GM21825 (cell line): ENCODE measurements around the gene CNTN5.
"Not testable (repeated sequence)": the region's sequence is repeated elsewhere in the genome, so short reads cannot be mapped to it uniquely, and the experiment has no call there.

Source experiments
- ATAC-seq: cut with Tn5 transposase; IDR thresholded peaks from one replicate; pipeline ENCODE4 v1.9.1; 2021; ENCODE audit warnings: mild to moderate bottlenecking, moderate library complexity; ENCODE audit not compliant: unreplicated experiment

CNTN5 gene

DNA sequence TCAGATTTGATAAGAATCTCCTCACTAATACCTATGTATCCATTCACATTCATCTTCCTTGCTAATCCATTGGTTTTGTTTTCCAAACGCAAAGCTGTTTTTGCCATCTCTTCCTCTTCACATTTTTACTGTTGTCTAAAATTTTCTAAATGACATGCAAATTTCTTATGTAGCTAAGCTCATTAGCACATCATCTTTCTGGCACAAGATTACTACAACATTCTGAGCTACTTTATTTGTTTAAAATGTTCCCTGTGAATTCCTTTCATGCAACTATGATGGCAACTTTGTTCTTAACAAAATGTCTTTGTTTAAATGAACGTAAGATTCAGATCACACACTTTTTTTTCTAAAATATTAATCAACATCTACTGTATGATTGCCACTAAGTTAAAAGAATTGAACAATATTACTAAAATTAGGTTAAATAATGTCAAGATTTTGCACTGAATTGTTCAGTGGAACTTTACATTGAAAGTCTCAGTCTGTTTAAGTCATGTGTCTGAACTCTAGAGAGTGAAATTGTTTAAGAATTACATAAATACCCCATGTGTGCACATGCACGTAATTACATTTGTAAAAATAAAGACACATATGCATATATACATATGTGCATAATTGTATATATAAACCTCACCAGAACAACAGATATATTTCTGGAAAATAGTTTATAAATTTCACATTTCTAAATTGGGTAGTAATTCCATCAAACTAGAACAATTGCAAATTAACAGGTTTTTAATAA, 688.4 kb downstream of the CNTN5 start:
- ATAC-seq, result no peak

DNA sequence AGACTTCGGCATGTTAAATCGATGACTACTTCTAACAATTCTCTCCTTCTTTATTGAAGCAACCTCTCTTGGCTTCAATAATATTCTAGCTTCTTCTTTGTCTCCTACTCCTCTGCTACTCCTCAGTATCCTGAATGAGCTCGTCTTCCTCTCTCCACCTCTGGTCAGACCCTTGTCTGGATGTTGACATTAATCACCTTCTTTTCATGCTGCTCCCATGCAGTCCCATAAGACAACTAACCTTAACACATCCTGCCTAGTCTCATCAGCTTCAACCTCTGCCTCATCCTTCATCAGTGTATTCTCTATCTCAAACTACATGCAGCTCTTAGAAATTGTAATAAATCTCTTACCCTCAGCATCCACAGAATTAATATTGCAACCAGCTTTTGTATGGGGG, 695.6 kb downstream of the CNTN5 start:
- ATAC-seq, result no peak

DNA sequence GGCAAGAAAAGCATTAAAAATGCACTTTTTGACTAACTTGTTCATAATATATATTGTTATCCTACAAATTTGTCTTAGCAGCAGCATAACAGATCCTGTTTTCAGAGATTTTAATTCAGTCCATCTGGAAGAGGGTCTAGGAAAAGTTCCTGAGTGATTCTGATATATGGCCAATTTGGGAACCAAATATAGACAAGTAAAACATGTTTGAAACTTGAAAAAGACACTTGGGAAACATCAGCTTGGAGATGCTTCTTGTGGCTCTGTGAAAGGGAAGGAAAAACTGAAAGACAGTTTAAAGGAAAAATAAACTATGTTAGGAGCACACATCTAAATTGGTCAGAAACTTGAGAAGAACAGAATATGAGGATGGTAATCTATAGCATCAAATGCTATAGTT, 697.5 kb downstream of the CNTN5 start:
- no peak for ATAC-seq

DNA sequence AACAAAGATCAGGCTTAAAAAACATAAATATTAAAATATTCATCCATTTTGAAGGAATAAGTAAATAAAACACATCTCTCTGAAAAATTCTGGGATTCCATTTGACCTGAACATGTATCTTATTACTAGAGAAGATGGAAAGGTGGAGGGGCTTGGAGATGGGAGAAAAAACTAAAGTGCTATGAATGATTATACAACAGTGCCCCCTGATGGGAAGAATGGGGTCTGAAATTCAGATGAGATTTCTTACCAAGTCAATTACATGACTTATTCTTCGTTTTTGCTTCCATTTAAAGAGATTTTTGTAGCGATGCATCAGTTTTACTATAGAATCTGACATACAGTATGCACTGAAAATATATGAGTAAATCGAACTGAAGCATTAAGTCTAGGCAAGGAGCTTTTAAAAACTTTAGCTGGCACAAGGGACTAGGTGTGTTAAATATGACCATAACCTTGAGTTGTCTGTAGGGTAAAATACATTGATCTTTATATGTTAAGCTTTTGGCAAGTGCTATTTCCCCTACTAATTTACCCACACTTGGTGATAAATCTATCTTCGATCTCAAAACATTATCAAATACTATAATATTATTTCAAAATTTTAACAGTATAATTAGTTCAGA, 718.8 kb downstream of the CNTN5 start:
- no peak for ATAC-seq

DNA sequence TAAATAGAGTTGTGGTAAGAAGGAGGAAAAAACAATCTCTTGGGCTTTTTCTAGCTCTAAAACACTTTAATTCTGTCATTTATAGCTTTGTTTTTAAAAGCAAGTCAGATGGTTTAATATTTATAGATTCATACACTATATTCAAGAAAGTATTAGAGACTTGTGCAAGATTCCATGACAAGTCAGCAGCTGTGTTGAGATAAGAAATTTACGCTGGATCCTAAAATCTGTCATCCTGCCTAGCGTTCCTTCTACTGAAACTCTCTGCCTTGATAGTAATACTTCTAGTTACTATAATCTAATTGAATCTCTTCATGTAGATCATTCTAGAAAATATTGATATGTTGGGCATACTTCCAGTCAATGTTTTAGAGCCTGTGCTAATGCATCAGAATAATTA, 721.8 kb downstream of the CNTN5 start:
- no peak for ATAC-seq

GRCh38 chr11:99759787-99760186, 739.0 kb downstream of the CNTN5 start:
- no peak for ATAC-seq

DNA sequence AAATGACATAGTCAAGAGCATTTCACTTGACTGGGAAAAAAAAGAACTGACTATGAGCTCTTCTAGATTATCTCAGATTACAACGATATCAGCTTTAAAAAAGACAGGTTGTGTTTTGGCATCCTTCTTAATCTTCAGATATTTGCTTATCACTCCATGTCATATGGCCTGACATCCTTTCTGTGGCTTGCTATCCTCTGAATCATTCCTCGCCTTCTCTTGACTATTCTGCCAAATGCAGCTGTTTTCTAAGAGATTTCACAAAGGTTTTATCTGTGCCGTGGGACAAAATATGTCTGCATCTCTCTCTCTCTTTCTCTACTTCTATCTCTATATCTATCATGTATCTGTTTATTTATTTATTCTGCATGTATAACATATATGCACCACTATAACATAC, 746.1 kb downstream of the CNTN5 start:
- no peak for ATAC-seq

- ATAC-seq, result no peak
Measured at GRCh38 chr11:99773646-99774045, 752.9 kb downstream of the CNTN5 start.

DNA sequence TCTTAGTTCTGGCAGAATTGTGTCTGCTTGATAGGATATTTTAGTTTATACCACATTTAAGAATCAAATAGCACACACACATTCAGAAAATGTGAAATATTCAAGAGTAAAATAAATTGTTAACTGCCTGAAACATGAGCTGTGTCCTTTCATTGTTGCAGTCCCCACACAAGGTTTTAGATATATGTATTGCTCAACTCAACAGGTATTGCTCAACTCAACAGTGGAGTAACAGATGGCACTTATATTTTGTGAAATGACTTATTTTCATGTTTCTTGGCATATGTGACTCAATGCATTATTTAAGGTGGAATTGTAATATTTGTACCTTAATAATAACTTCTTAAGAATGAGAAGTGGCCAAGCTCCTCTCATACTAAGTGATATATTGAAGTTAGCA, 760.3 kb downstream of the CNTN5 start:
- no peak for ATAC-seq

GRCh38 chr11:99791354-99791753, 770.6 kb downstream of the CNTN5 start:
- ATAC-seq, result no peak

GRCh38 chr11:99795999-99796398, 775.2 kb downstream of the CNTN5 start:
- no peak for ATAC-seq

DNA sequence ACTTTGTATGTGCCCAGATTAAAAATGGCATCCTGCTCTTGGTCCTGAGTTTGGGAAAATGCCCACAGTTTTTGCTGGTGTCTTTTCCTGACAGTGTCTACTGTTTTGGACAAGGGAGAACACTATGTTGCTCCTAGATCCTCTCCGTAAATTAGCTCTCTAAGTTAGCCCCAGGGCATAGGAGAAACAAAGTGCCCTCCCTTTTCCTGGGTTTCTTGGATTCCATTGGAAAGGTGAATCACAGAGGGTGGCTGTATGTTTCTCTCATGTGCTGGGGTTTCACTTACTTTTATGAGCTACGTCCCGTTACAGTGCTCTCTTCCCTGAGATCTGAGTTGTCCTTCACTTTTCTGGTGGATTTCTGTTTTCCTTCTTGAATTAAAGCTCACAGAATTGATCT, 782.8 kb downstream of the CNTN5 start:
- ATAC-seq, result no peak

GRCh38 chr11:99812516-99812915, 791.8 kb downstream of the CNTN5 start:
- ATAC-seq, result no peak

- ATAC-seq, result no peak
Measured at GRCh38 chr11:99814021-99814420, 793.3 kb downstream of the CNTN5 start.

DNA sequence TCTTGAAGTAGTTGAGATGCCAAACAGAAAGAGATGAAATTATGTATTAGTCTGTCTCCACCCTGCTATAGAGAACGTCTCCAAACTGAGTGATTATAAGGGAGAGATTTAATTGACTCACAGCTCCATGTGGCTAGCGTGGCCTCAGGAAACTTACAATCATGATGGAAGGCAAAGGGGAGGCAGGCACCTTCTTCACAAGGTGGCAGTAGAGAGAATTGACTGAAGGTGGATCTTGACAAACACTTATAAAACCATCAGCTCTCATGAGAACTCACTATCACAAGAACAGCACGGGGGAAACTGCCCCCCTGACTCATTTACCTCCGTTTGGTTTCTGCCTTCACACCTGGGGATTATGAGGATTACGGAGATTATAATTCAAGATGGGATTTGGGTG, 794.0 kb downstream of the CNTN5 start:
- ATAC-seq, result no peak

- ATAC-seq, result no peak
Measured at GRCh38 chr11:99818991-99819390, 798.2 kb downstream of the CNTN5 start.

DNA sequence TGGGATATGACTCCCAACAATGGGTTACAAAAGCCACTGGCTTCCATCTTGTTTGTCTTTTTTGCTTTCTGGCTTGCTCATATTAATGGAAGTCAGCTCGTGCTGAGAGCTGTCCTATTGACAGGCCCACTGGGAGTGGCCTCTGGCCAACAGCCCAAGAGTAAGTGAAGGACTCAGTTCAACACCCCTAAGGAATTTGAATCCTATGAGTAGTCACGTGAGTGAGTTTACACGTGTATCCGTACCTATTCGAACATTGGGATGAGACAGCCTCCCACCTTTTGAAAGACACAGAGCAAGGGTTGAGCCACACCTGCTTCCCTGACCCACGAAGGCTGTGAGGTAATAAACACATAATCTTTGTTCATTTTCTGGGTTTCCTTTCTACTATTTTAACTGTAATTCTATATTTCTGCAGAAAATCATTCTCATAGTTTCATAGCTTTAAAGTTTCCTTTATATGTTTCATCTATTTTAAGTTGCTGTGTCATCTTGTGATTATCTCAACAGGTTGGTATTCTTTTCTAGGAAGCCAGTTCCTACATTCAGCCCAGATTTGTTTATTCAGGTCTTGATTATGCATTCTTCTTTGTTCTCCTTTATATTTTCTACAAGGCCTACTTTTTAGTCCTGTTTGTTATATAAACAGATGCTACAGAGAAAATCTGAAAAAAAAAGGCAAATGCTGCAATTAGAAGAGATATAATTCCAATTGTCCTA, 802.3 kb downstream of the CNTN5 start:
- no peak for ATAC-seq

DNA sequence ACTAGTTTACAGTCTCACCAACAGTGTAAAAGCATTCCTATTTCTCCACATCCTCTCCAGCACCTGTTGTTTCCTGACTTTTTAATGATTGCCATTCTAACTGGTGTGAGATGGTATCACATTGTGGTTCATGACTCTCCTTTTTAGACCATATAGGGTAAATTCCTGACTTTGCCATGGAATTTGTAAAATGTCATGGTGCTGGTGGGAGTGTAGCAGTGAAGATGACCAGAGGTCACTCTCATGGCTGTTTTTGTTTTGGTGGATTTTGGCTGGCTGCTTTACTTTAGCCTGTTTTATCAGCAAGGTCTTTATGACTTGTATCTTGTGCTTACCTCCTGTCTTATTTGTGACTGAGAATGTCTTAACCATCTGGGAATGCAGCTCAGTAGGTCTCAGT, 816.0 kb downstream of the CNTN5 start:
- ATAC-seq, result not testable (repeated sequence)

DNA sequence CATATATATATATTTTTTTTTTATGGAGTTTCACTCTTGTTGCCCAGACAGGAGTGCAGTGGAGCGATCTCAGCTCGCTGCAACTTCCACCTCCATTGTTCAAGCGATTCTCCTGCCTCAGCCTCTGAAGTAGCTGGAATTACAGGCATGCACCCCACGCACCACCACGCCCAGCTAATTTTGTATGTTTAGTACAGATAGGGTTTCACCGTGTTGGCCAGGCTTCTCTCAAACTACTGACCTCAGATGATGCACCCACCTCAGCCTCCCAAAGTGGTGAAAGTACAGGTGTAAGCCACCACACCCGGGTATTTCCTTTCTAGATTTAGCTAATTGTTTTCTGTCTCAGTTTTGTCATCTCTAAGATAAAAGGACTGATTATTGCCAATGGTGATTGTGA, 821.1 kb downstream of the CNTN5 start:
- no peak for ATAC-seq

DNA sequence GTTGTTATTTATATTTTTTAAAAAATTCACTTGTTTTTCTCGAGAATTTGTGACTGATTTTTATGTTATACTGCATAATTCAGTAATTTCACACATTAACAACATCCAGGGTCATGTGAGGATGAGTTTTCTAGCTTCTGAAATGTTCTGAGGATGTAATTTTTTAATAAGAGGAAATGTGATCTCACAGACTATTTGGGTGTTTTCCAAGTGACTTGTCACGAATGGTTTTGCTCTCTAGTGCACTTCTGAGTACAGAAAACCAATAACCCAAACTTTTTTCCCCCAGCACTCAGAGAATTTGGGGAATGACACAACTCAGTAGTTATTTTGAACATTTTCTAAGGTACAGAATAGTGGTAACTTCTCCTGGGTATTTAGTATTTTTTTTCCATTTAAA, 845.2 kb downstream of the CNTN5 start:
- no peak for ATAC-seq

- no peak for ATAC-seq
Measured at GRCh38 chr11:99881610-99882009, 860.9 kb downstream of the CNTN5 start.

GRCh38 chr11:99884750-99885149, 864.0 kb downstream of the CNTN5 start:
- no peak for ATAC-seq
